Head of caudate nucleus (tissue), 42 donors: ENCODE data around the gene STK11.

ENCODE experiments used
- DNase-seq, 42 donors: peaks; one replicate each; pipeline versions ENCODE4 v3.0.0 to v3.0.0-alpha.2; 2020 to 2021; ENCODE audit warnings: mixed read lengths in 7 of 42
- intact Hi-C: fragments of 100-400 bp; cut with DNase I; formaldehyde crosslinking; loops from one replicate; pipeline ENCODE4 v1.15.0; 2022

The STK11 gene

GRCh38 chr19:1253514-1254080 is 48.0 kb downstream of the STK11 start:
- intact Hi-C loops = no loop called here
- no peak for DNase-seq

DNA sequence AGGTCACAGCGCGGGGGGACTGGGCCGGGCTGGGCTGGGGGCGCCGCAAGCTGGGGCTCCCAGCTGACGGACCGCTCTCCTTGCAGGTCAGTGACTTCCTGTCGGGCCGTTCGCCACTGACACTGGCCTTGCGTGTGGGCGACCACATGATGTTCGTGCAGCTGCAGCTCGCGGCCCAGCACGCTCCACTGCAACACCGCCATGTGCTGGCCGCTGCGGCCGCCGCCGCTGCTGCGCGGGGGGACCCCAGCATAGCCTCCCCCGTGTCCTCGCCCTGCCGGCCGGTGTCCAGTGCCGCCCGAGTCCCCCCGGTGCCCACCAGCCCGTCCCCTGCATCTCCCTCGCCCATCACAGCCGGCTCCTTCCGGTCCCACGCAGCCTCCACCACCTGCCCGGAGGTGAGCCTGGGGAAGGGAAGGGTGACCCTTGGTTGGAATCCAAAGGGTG is 48.5 kb downstream of the STK11 start:
- peak in 29 of 42 donors; percentile 53 to 86 (median 75) for DNase-seq

DNA sequence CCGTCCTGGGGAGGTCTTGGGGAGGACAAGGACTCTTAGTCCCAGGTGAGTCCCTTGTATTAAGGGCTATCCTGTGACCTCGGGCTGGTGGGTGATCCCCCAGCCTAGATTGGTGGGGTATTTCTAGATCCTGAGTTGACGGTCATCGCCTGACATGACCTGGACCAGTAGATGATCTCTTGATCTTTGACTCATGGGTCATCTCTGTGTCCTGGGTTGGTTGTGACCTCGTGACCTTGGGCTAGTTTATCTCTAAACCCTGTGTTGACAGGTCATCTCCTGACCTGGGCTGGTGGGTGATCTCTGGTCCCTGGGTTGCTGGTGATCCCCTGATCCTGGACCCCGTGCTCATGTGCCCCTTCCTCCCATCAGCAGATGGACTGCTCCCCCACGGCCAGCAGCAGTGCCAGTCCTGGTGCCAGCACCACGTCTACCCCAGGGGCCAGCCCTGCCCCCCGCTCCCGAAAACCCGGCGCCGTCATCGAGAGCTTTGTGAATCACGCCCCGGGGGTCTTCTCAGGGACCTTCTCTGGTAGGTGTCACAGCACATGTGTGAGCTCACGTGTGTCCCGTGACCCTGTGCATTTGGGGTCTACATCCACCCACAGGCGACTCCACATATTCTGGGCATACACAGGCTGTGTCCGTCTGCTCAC is 49.1 kb downstream of the STK11 start:
- peak in 1 of 42 donors; percentile 31 for DNase-seq
- intact Hi-C loops = no loop called here

More for the DNA sequence above, 48.5 kb downstream of the STK11 start:
- intact Hi-C loops = no loop called here

GRCh38 chr19:1255186-1256161 is 49.9 kb downstream of the STK11 start:
- peak; percentile 74 to 96 (median 89) for DNase-seq
- intact Hi-C loops = no loop called here

DNA sequence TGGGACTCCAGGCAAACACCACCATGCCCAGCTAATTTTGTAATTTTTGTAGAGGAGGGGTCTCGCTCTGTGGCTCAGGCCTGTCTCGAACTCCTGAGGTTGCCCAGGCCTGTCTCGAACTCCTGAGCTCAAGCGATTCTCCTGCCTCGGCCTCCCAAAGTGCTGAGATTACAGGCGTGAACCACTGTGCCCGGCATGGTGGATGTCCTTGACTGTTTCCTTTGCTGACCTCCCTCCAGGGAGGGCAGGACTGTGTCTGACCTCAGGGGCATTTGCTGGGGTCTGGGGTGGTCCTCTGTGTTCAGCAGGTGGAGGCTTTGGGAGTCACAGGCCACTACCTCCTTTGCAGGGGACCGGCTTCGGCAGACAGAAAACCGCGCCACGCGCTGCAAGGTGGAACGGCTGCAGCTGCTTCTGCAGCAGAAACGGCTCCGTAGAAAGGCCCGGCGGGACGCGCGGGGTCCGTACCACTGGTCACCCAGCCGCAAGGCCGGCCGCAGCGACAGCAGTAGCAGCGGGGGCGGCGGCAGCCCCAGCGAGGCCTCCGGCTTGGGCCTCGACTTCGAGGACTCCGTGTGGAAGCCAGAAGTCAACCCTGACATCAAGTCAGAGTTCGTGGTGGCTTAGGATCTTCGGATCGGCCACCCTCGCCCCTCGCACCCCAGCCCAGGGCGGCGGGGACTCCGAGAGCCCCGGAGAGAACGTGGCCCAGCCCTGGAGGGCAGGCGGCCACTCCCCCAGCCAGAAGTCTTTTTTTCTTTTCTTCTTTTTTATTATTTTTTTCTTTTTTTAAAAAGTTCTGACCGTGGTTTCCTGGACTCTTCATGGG is 51.3 kb downstream of the STK11 start:
- intact Hi-C loops = no loop called here
- DNase-seq = no peak

DNA sequence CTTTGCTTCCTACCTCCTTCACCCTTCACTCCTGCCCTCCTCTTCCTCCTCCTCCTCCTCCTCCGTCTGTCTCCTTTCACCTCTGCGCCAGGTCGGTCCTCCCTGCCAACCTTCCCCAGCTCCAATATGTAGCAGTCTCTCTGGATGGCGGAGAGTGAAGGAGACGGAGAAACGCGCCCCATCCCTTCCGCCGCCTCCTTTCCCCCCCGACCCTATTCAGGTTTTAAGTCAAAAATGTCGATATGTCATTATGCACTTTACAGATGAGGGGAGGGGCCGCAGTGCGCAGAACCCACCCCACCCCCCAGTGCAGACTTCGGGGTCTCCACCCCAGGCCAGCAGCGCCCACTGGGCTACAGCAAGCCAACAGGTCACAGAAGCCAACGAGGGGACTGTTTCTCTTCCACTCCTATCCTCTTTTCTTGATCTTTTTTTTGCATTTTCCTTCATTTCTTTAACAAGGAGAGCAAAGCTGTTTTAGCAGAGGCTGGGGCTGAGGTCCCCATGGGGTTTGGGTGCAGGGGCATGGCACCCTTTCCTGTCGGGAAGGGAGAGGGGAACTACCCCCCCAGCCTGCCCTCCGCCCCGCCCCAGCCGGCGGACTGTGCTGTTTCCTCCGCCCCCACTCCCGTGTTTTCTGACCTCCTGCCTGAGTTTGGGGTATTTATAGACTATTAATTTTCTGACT is 52.0 kb downstream of the STK11 start:
- intact Hi-C loops = no loop called here

GRCh38 chr19:1258163-1258492 is 52.5 kb downstream of the STK11 start:
- intact Hi-C loops = no loop called here
- DNase-seq = no peak

More for the DNA sequence above, 52.0 kb downstream of the STK11 start:
- no peak for DNase-seq

GRCh38 chr19:1258707-1259205 is 53.2 kb downstream of the STK11 start:
- intact Hi-C loops = no loop called here
- no peak for DNase-seq

DNA sequence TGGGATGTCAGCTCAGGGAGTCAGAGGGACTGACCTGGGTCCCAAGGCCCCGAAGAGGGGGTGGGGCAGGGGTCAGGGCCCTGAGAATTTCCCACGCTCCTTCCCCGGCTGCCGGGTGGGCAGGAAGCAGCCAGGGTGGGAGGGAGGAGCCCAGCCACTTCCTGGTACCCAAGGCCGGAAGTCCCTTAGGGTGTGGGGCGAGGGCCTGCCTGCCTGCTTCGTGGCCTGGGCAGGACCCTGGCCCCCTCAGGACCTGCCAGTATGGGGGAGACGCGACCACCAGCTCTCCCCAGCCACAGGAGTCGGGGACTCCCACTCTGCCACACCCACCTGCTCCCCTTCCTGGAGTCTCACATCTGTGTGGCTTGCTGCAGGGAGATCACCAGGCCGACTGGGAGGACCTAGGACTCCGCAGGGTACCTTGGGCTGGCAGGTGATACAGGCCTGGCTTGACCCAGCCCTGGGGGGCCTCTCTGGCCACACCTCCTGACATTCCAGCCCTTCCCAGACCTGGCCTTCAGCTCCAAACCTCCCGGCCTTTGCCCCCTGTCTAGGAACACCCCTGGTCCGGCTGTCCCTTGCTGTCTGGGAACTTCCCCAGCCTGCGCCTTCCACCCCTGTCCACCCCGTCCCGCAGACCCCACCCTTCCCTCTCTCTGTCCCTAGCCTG is 53.8 kb downstream of the STK11 start:
- intact Hi-C loops = no loop called here
- peak in 7 of 42 donors; percentile 26 to 68 (median 46) for DNase-seq

DNA sequence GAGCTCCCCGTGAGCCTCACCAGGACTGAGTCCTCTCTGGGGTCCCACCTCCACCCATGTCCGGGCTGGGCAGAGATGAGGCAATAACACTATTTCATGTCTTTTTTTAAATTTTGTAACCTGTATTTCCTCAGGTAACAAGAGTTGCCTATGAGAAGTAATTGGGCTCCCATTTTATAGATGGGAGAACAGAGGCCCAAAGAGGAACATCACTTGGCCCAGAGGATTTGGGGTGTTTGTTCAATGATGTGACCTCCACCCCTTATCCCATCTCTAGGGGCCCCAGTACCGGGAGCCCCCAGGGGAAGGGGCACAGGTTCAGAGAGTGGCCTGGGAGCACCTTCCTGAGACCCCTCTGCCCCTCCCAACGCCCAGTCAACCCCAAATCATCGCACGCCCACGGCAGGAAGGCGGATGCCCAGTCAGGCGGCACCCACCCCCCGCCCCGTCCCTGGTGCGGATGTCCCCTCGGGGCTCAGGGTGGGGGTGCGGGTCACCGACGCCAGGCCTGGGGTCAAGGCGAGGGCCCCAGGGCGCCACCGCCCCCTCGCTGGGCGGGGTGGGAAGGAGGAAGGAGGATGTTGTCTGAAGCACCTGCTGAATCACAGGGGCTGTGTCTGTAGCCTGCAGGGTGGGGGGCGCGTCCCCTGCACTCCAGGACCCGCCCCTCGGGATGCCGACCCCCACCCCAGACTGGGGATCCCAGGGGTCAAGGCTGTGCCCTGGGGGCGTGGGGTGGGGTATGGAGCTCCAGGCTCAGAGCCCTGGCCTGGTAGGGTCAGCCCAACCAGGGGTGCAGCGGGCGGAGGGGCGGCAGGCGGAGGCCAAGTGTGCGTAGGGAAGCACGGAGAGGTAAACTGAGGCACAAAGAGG is 54.5 kb downstream of the STK11 start:
- DNase-seq = no peak
- intact Hi-C loops = no loop called here

GRCh38 chr19:1260749-1261537 is 55.4 kb downstream of the STK11 start:
- peak; percentile 91 to 99 (median 97) for DNase-seq
- intact Hi-C loops = no loop called here

DNA sequence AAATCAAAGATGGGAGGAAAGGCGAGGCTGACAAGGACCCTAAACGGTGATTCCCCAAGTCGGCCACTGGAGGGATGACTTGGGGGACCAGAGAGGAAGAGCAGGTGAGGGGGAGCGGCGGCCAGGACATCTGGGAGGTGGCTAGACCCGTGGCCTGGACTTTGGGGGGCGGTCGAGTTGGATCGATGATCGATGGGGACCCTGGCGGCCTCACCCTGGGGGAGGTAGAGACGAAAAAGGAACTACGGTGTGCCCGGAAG is 55.9 kb downstream of the STK11 start:
- intact Hi-C loops = no loop called here
- peak in 1 of 42 donors; percentile 37 for DNase-seq

GRCh38 chr19:1261798-1262622 is 56.4 kb downstream of the STK11 start:
- intact Hi-C loops = no loop called here
- DNase-seq = peak in 11 of 42 donors; percentile 25 to 75 (median 56)

DNA sequence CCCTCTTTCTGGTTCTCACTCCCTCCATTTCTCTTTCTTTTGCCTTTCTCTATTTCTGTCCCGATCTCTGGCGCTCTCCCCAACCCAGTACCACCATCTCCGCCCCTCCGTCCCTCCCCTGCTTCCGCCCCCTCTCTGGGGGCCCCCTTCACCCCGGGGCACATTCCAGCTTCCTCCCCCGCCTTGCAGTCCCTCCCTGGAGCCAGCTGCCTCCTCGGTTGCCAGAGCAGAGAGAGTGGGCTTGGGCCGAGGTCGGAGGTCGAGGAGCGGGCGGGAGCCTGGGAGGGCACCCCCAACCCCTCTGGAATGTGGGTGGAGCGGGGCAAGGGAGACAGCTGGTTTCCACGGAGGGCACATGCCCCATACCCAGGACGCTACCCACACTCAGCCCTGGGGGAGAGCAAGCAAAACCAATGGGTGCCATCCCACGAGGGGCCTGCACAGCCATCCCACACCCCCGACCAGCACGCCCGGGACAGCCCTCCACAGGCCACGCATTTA is 57.1 kb downstream of the STK11 start:
- DNase-seq = no peak
- intact Hi-C loops = no loop called here

- intact Hi-C loops = no loop called here
- no peak for DNase-seq
These were observed 57.6 kb downstream of the STK11 start for GRCh38 chr19:1263188-1263587.
